ENCODE data around the gene BAD. TPM values are rescaled to one million over a fixed set of nuclear protein-coding genes. Genes with fewer than 3 reads are reported as not detected.
A peak's percentile ranks its signal among the peaks of the same experiment; 100 is the strongest.

Gene BAD
- total and polyA plus RNA-seq, 10 of the 15 experiments (the other 5 are each of a cell fraction or from before 2014, with no cell fraction given), result 1.5 to 67.2 (median 39.6) TPM

- in situ Hi-C loops (cut with MboI), result loop anchor here (25.0 kb wide), 1 partner anchor 1632 kb away; the partner anchor contains the start of genes CFL1, EFEMP2 and MUS81
- peak within 1 kb of the TSS; percentile 95 for H3K4me3 ChIP-seq
- POLR2A ChIA-PET, result interaction anchor here (0.7 to 9.7 kb wide), 6 partner anchors 9 to 74 kb away, joined by 4 to 77 read pairs (median 6); partner anchors contain the start of genes FKBP2 and PPP1R14B
- intact Hi-C loops (cut with micrococcal nuclease; ENCODE audit: unreplicated experiment), result no loop called here
- H3K36me3 ChIP-seq (ENCODE audit: control insufficient read depth in 2 of 2, insufficient read depth in 2 of 2, low read length in 1 of 2), result no peaks in the 10 kb centered on the region
- H2AFZ ChIP-seq (ENCODE audit: control insufficient read depth, low read depth, low read length), result peak within 1 kb of the TSS; percentile 94
- peak within 1 kb of the TSS; percentile 79 for H3K9ac ChIP-seq (ENCODE audit: control insufficient read depth, insufficient read depth, low read length)
- peak within 1 kb of the TSS; percentile 98 for H3K4me2 ChIP-seq (ENCODE audit: control insufficient read depth, insufficient read depth)
- RAD21 ChIA-PET (ENCODE audit: unreplicated experiment), result interaction anchor here (0.6 to 1.0 kb wide), 2 partner anchors 24 to 26 kb away, joined by 3 to 6 read pairs; partner anchors contain the start of gene FERMT3
- no peaks in the 10 kb centered on the region for H3K27me3 ChIP-seq (replicated peaks in 1 of 2; ENCODE audit: control insufficient read depth in 2 of 2, insufficient read depth in 2 of 2, low read length in 1 of 2)
- peaks cover 36% of the 10 kb centered on the region for H3K79me2 ChIP-seq (ENCODE audit: control insufficient read depth, insufficient read depth, low read length)
- CTCF ChIA-PET, result interaction anchor here (0.6 to 1.2 kb wide), 3 partner anchors 23 to 70 kb away, joined by 3 to 8 read pairs (median 4); partner anchors contain the start of gene FERMT3
- no peaks in the 10 kb centered on the region for H4K20me1 ChIP-seq (ENCODE audit: control insufficient read depth, insufficient read depth)
- ATAC-seq, result peak; percentile 61
- FAIRE-seq, result peak; percentile 64
- under 1% methylated on average over 56 of the region's 62 CpGs for WGBS (ENCODE audit: insufficient coverage, insufficient replicate concordance, low lambda C conversion rate, missing lambda C conversion rate)
- DNase-seq (ENCODE audit: low read depth, low spot score), result peak; percentile 62
- H3K27ac ChIP-seq (ENCODE audit: control insufficient read depth, insufficient read depth), result peak within 1 kb of the TSS; percentile 86
- H3K9me3 ChIP-seq (replicated peaks; ENCODE audit: control insufficient read depth, insufficient read depth, low read length), result no peaks in the 10 kb centered on the region
- SMC1A ChIA-PET (ENCODE audit: uncharacterized antibody, unreplicated experiment), result no interaction called here
- no TSS peak for BruUV-seq (replicated peaks)
- H3K4me1 ChIP-seq (ENCODE audit: control insufficient read depth, insufficient read depth, low read length), result peaks cover 34% of the 10 kb centered on the region
- TF ChIP-seq, protein P1, sequence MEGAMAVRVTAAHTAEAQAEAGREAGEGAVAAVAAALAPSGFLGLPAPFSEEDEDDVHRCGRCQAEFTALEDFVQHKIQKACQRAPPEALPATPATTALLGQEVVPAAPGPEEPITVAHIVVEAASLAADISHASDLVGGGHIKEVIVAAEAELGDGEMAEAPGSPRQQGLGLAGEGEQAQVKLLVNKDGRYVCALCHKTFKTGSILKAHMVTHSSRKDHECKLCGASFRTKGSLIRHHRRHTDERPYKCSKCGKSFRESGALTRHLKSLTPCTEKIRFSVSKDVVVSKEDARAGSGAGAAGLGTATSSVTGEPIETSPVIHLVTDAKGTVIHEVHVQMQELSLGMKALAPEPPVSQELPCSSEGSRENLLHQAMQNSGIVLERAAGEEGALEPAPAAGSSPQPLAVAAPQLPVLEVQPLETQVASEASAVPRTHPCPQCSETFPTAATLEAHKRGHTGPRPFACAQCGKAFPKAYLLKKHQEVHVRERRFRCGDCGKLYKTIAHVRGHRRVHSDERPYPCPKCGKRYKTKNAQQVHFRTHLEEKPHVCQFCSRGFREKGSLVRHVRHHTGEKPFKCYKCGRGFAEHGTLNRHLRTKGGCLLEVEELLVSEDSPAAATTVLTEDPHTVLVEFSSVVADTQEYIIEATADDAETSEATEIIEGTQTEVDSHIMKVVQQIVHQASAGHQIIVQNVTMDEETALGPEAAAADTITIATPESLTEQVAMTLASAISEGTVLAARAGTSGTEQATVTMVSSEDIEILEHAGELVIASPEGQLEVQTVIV (IDR thresholded peaks at IDR 0.05; ENCODE audit: borderline replicate concordance, partially characterized antibody), result no peak
- no peak for TF ChIP-seq MEF2A (IDR thresholded peaks at IDR 0.05; ENCODE audit: insufficient read depth, low read depth, low read length)
- TF ChIP-seq, protein P2, sequence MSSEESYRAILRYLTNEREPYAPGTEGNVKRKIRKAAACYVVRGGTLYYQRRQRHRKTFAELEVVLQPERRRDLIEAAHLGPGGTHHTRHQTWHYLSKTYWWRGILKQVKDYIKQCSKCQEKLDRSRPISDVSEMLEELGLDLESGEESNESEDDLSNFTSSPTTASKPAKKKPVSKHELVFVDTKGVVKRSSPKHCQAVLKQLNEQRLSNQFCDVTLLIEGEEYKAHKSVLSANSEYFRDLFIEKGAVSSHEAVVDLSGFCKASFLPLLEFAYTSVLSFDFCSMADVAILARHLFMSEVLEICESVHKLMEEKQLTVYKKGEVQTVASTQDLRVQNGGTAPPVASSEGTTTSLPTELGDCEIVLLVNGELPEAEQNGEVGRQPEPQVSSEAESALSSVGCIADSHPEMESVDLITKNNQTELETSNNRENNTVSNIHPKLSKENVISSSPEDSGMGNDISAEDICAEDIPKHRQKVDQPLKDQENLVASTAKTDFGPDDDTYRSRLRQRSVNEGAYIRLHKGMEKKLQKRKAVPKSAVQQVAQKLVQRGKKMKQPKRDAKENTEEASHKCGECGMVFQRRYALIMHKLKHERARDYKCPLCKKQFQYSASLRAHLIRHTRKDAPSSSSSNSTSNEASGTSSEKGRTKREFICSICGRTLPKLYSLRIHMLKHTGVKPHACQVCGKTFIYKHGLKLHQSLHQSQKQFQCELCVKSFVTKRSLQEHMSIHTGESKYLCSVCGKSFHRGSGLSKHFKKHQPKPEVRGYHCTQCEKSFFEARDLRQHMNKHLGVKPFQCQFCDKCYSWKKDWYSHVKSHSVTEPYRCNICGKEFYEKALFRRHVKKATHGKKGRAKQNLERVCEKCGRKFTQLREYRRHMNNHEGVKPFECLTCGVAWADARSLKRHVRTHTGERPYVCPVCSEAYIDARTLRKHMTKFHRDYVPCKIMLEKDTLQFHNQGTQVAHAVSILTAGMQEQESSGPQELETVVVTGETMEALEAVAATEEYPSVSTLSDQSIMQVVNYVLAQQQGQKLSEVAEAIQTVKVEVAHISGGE (CRISPR knock-in tag; IDR thresholded peaks at IDR 0.05), result no peak
- TF ChIP-seq SKIL (IDR thresholded peaks at IDR 0.05; ENCODE audit: low read depth, poor library complexity, severe bottlenecking), result no peak
- no peak for TF ChIP-seq ZNF274 (IDR thresholded peaks at IDR 0.05; ENCODE audit: insufficient read depth, insufficient read length)
- no peak for TF ChIP-seq ZNF592 (IDR thresholded peaks at IDR 0.05)
- no peak for TF ChIP-seq CHD2 (IDR thresholded peaks at IDR 0.05; ENCODE audit: borderline replicate concordance, low read depth, low read length)
- TF ChIP-seq RB1 (IDR thresholded peaks at IDR 0.05; ENCODE audit: borderline replicate concordance), result no peak; the same call in 1 of the 2 replicates
Measured at GRCh38 chr11:64230171-64230984, 54.1 kb downstream of the BAD start, which contains the start of gene DNAJC4. Gene DNAJC4 (plus strand): TSS chr11:64230548. CDS start chr11:64230855, 307 bp downstream.
